HCT116 (cell line): ENCODE results near the gene IREB2. TPM values are rescaled to one million over a fixed set of nuclear protein-coding genes. Genes with fewer than 3 reads are reported as not detected.
"Not testable (repeated sequence)": the region's sequence is repeated elsewhere in the genome, so short reads cannot be mapped to it uniquely, and the experiment has no call there.

Source experiments
- ATAC-seq: fragments of 200-7000 bp; cut with Tn5 transposase; 2 replicates; pipeline ENCODE4 v1.9.1; 2020; ENCODE audit warnings: mild to moderate bottlenecking, moderate library complexity
- BruUV-seq: library from RNA; stranded (reverse); fragments of 400-500 nt; replicated peaks from 2 replicates; lab custom pipeline; 2021; lab: Mats Ljungman, UMichigan
- CTCF ChIA-PET: fragments of 300-600 bp; sonication (Branson Sonifier 250); formaldehyde crosslinking; loops from one replicate; lab custom pipeline; 2021; ENCODE audit warnings: antibody characterized with exemption; lab: Charles Lee
- POLR2A ChIA-PET: fragments of 300-600, 350-600 bp; sonication (Branson Sonifier 250); formaldehyde crosslinking; loops from one replicate; lab custom pipeline; 2021; ENCODE audit warnings: antibody characterized with exemption; lab: Charles Lee
- RAD21 ChIA-PET, 2 experiments: fragments of 300-600 bp; sonication (Branson Sonifier 250); formaldehyde crosslinking; loops; one replicate each; lab custom pipeline; 2023; ENCODE audit warnings: low total read pairs in 2 of 2; ENCODE audit not compliant: uncharacterized antibody in 2 of 2, unreplicated experiment in 2 of 2, low non-redundant PET in 1 of 2; lab: Charles Lee
- DNase-seq: peaks from one replicate; pipeline ENCODE4 v3.0.0-alpha.2; 2010; ENCODE audit warnings: low read depth, low spot score
- H2AFZ ChIP-seq: fragments of 200-600 bp; shearing (Covaris generic), sonication (generic); 2 replicates; pipeline ENCODE4 v1.6.1; 2017; ENCODE audit warnings: low read depth, mixed run types, mixed read lengths, antibody characterized with exemption, low read length; ENCODE audit not compliant: poor library complexity, severe bottlenecking
- H3K27ac ChIP-seq: 2 replicates; pipeline ENCODE4 v1.5.1; 2012; ENCODE audit warnings: low read depth, low read length
- H3K27me3 ChIP-seq: fragments of 200-600 bp; sonication (generic); 2 replicates; pipeline ENCODE4 v1.6.1; 2016; ENCODE audit warnings: mixed run types, low read length, mixed read lengths; ENCODE audit not compliant: insufficient read depth
- H3K36me3 ChIP-seq, 2 experiments: fragments of 200-500 bp in 1 of 2; fragments of 200-600 bp in 1 of 2; sonication (Bioruptor generic) in 1 of 2; sonication (generic) in 1 of 2; 2 replicates each; pipeline versions ENCODE4 v1.5.1 to v1.6.1; 2014 to 2016; ENCODE audit warnings: low read length in 2 of 2, inconsistent platforms in 1 of 2, mixed read lengths in 1 of 2, mixed run types in 1 of 2; ENCODE audit not compliant: insufficient read depth in 2 of 2, control insufficient read depth in 1 of 2
- H3K4me1 ChIP-seq, 2 experiments: fragments of 200-600 bp in 1 of 2; sonication (generic) in 1 of 2; 2 replicates each; pipeline versions ENCODE4 v1.5.1 to v1.6.1; 2012 to 2017; ENCODE audit warnings: low read length in 2 of 2, inconsistent platforms in 1 of 2, mild to moderate bottlenecking in 1 of 2, mixed read lengths in 1 of 2, mixed run types in 1 of 2, moderate library complexity in 1 of 2; ENCODE audit not compliant: insufficient read depth in 2 of 2, control insufficient read depth in 1 of 2
- H3K4me2 ChIP-seq: fragments of 200-600 bp; sonication (generic); 2 replicates; pipeline ENCODE4 v1.6.1; 2017; ENCODE audit warnings: mixed run types, low read length, mixed read lengths
- H3K4me3 ChIP-seq, 2 experiments: fragments of 200-600 bp in 1 of 2; sonication (generic) in 1 of 2; replicated peaks in 1 of 2; 2 replicates each; pipeline ENCODE4 v1.5.1; 2011 to 2016; ENCODE audit warnings: low read length in 2 of 2, control low read depth in 1 of 2, low read depth in 1 of 2, mild to moderate bottlenecking in 1 of 2, mixed read lengths in 1 of 2, mixed run types in 1 of 2
- H3K79me2 ChIP-seq: fragments of 200-600 bp; sonication (generic); 2 replicates; pipeline ENCODE4 v1.6.1; 2017; ENCODE audit warnings: mild to moderate bottlenecking, mixed run types, low read length, moderate library complexity, mixed read lengths; ENCODE audit not compliant: insufficient read depth
- H3K9ac ChIP-seq: fragments of 200-600 bp; sonication (generic); 2 replicates; pipeline ENCODE4 v1.6.1; 2016; ENCODE audit warnings: low read length, mixed read lengths
- H3K9me2 ChIP-seq: fragments of 200-600 bp; sonication (generic), shearing (Covaris generic); 2 replicates; pipeline ENCODE4 v1.6.1; 2017; ENCODE audit warnings: mixed run types, mild to moderate bottlenecking, moderate library complexity; ENCODE audit not compliant: insufficient read depth
- H3K9me3 ChIP-seq, 2 experiments: fragments of 200-500 bp in 1 of 2; fragments of 200-600 bp in 1 of 2; sonication (Bioruptor generic) in 1 of 2; sonication (generic) in 1 of 2; 2 replicates each; pipeline ENCODE4 v1.6.1; 2014 to 2017; ENCODE audit warnings: low read length in 2 of 2, mixed read lengths in 2 of 2, inconsistent platforms in 1 of 2, low read depth in 1 of 2, mild to moderate bottlenecking in 1 of 2, mixed run types in 1 of 2, moderate library complexity in 1 of 2; ENCODE audit not compliant: control insufficient read depth in 1 of 2, insufficient read depth in 1 of 2
- H4K20me1 ChIP-seq: fragments of 200-600 bp; sonication (generic), shearing (Covaris generic); 2 replicates; pipeline ENCODE4 v1.6.1; 2017; ENCODE audit warnings: mixed run types, mild to moderate bottlenecking, moderate library complexity; ENCODE audit not compliant: insufficient read depth
- RAD21 ChIP-seq: IDR thresholded peaks from 2 replicates; pipeline ENCODE4 v1.6.1; 2012; ENCODE audit warnings: low read depth, mild to moderate bottlenecking
- SRF ChIP-seq: IDR thresholded peaks from 2 replicates; pipeline ENCODE4 v1.6.1; 2012; ENCODE audit warnings: low read depth
- intact Hi-C: fragments of 100-400 bp; cut with micrococcal nuclease; formaldehyde crosslinking; loops from 2 replicates; pipeline ENCODE4 v1.10.0; 2022
- total RNA-seq: library from RNA; stranded (reverse); gene quantifications from one replicate; pipeline ENCODE4 v1.2.1, GENCODE V29; 2021; ENCODE audit not compliant: unreplicated experiment
- TF ChIP-seq, protein P1 (sequence below): IDR thresholded peaks from 2 replicates; pipeline ENCODE4 v1.6.1; 2012; ENCODE audit warnings: low read depth
- TF ChIP-seq, protein P2 (sequence below), 3 experiments: fragments of 200-600 bp in 1 of 3; sonication (generic) in 1 of 3; IDR thresholded peaks in 2 of 3; conservative IDR thresholded peaks in 1 of 3; 2 replicates each; pipeline ENCODE4 v1.5.1; 2012 to 2017; ENCODE audit warnings: low read depth in 2 of 3, low read length in 2 of 3, antibody characterized with exemption in 1 of 3, borderline replicate concordance in 1 of 3, control low read depth in 1 of 3, mild to moderate bottlenecking in 1 of 3, mixed read lengths in 1 of 3, mixed run types in 1 of 3, moderate library complexity in 1 of 3; ENCODE audit not compliant: insufficient read depth in 1 of 3

IREB2 gene
- total RNA-seq, 1 experiment from 2014 or later = 57.6 TPM

DNA sequence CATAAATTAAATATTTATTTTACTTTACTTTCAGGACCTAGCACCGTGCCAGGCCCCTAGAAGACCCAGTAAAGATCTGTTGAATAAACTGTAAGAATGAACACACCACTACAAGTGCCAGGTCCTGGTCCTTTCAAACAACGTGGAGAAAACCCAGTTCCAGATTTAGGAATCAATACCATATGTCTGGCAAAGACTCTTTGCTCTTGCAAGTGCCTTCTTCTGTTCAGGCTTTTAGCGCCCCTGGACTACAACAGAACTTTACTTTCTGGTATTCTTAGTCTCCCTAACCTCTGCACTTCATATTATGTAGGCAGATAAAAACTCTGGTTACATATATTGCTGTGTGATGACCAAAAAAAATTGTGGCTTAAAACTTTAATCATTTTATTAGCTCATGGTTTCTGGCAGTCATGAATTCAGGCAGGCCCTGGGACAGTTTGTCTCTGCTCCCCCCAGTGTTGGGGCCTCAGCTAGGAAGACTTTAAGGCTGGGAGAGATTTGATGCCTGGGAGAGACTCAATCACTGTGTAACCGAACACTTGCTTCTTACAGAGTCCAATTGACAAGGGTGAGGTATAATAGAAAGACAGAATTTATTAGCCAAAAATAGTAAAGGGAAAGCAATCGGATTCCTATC, 99.4 kb downstream of the IREB2 start:
- Histone ChIP-seq H3K9me2 (no peaks in the 10 kb centered on the region), H3K4me2 (no peak overlapping the region), H2AFZ (no peak overlapping the region), H3K4me1 (peaks cover 5 to 14% of the 10 kb centered on the region in 2 experiments; a peak in 3 of 4 replicates), H3K27me3 (no peaks in the 10 kb centered on the region), H3K9me3 (no peaks in the 10 kb centered on the region), H4K20me1 (no peaks in the 10 kb centered on the region), H3K79me2 (peaks cover 23% of the 10 kb centered on the region), H3K4me3 (no peak overlapping the region), H3K36me3 (peaks cover 2 to 8% of the 10 kb centered on the region in 2 experiments), H3K9ac (no peak overlapping the region), H3K27ac (no peak overlapping the region)
- ChIA-PET POLR2A (no interaction called here), CTCF (no interaction called here), RAD21 (no interaction called here)
- TF ChIP-seq, protein P1, sequence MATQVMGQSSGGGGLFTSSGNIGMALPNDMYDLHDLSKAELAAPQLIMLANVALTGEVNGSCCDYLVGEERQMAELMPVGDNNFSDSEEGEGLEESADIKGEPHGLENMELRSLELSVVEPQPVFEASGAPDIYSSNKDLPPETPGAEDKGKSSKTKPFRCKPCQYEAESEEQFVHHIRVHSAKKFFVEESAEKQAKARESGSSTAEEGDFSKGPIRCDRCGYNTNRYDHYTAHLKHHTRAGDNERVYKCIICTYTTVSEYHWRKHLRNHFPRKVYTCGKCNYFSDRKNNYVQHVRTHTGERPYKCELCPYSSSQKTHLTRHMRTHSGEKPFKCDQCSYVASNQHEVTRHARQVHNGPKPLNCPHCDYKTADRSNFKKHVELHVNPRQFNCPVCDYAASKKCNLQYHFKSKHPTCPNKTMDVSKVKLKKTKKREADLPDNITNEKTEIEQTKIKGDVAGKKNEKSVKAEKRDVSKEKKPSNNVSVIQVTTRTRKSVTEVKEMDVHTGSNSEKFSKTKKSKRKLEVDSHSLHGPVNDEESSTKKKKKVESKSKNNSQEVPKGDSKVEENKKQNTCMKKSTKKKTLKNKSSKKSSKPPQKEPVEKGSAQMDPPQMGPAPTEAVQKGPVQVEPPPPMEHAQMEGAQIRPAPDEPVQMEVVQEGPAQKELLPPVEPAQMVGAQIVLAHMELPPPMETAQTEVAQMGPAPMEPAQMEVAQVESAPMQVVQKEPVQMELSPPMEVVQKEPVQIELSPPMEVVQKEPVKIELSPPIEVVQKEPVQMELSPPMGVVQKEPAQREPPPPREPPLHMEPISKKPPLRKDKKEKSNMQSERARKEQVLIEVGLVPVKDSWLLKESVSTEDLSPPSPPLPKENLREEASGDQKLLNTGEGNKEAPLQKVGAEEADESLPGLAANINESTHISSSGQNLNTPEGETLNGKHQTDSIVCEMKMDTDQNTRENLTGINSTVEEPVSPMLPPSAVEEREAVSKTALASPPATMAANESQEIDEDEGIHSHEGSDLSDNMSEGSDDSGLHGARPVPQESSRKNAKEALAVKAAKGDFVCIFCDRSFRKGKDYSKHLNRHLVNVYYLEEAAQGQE = no peak
- no peak for TF ChIP-seq RAD21
- no peak for TF ChIP-seq SRF
- DNase-seq = no peak
- no TSS peak for BruUV-seq
- intact Hi-C loops = no loop called here
- no peak for ATAC-seq

DNA sequence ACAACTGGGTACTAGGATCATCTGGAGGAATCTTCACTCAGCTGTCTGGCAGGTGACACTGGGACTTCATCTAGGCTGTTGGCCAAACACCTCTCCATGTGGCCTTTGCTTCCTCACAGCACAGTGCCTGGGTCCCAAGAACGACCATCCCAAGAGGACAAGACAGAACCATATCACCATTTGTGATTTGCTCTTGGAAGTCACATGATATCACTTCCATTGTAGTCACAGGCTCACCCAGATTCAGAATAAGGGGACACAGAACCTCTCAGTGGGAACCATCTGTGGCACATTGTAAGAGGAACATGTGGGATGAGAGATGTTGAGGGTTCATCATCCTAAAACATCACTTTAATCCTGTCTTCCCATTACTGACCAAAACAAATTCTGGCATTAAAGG, 100.3 kb downstream of the IREB2 start:
- no peaks in the 10 kb centered on the region for H3K9me2 ChIP-seq
- H3K4me2 ChIP-seq = no peak overlapping the region
- no peaks in the 10 kb centered on the region for H3K9me3 ChIP-seq
- ATAC-seq = no peak
- no peak overlapping the region for H3K9ac ChIP-seq
- H3K36me3 ChIP-seq = peaks cover 11 to 18% of the 10 kb centered on the region in 2 experiments
- no peaks in the 10 kb centered on the region for H4K20me1 ChIP-seq
- no peak for DNase-seq
- H3K79me2 ChIP-seq = peaks cover 33% of the 10 kb centered on the region
- intact Hi-C loops = no loop called here
- no peak overlapping the region for H3K4me3 ChIP-seq
- no TSS peak for BruUV-seq
- ChIA-PET RAD21 (no interaction called here), POLR2A (no interaction called here), CTCF (no interaction called here)
- no peaks in the 10 kb centered on the region for H3K27me3 ChIP-seq
- TF ChIP-seq, protein P2, sequence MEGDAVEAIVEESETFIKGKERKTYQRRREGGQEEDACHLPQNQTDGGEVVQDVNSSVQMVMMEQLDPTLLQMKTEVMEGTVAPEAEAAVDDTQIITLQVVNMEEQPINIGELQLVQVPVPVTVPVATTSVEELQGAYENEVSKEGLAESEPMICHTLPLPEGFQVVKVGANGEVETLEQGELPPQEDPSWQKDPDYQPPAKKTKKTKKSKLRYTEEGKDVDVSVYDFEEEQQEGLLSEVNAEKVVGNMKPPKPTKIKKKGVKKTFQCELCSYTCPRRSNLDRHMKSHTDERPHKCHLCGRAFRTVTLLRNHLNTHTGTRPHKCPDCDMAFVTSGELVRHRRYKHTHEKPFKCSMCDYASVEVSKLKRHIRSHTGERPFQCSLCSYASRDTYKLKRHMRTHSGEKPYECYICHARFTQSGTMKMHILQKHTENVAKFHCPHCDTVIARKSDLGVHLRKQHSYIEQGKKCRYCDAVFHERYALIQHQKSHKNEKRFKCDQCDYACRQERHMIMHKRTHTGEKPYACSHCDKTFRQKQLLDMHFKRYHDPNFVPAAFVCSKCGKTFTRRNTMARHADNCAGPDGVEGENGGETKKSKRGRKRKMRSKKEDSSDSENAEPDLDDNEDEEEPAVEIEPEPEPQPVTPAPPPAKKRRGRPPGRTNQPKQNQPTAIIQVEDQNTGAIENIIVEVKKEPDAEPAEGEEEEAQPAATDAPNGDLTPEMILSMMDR (IDR thresholded peaks at IDR 0.05 in 2 of 3, conservative IDR thresholded peaks at IDR 0.05 in 1 of 3; ENCODE audit: borderline replicate concordance in 1 of 3, insufficient read depth in 1 of 3, low read depth in 2 of 3, low read length in 2 of 3) = no peak
- no peak overlapping the region for H3K27ac ChIP-seq
- H3K4me1 ChIP-seq = peaks cover 5 to 14% of the 10 kb centered on the region in 2 experiments; a peak in 3 of 4 replicates
- no peak overlapping the region for H2AFZ ChIP-seq

DNA sequence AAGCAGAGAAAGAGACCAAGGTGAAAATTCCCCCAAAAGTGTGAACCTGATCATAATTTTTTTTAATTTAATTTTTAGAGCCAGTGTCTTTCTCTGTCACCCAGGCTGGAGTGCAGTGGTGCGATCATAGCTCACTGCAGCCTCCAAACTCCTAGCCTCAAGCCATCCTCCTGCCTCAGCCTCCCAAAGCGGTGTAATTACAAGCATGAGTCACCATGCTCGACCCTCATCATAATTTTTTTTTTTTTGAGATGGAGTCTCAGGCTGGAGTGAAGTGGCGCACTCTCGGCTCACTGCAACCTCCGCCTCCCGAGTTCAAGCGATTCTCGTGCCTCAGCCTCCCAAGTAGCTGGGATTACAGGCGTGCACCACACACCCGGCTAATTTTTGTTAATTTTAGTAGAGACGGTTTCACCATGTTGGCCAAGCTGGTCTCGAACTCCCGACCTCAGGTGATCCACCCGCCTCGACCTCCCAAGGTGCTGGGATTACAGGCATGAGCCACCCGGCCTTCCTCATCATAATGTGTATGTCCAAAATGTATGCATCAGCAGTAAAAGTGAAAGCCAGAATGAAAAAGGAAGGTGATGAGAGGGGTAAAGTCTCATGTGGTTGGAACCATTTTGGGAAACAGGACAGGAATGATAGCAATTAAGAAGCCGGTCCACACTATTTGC, 101.6 kb downstream of the IREB2 start:
- H3K27me3 ChIP-seq, DNase-seq, H3K9me2 ChIP-seq, ATAC-seq, H4K20me1 ChIP-seq, RAD21 ChIA-PET, H3K9me3 ChIP-seq: not testable (repeated sequence)
- H3K4me3 ChIP-seq = peak overlapping the region; percentile 84 to 91
- peak overlapping the region; percentile 13 for H2AFZ ChIP-seq
- peak overlapping the region; percentile 86 for H3K27ac ChIP-seq
- intact Hi-C loops = loop anchor here (5.0 kb wide), 1 partner anchor 32 kb away; the partner anchor contains the start of gene HYKK
- H3K36me3 ChIP-seq = peaks cover 21 to 28% of the 10 kb centered on the region in 2 experiments
- CTCF ChIA-PET = interaction anchor here (1.1 kb wide), 1 partner anchor 26 kb away, joined by 4 read pairs; the partner anchor contains the start of gene CHRNA5
- POLR2A ChIA-PET = interaction anchor here (0.5 to 2.4 kb wide), 5 partner anchors 9 to 275 kb away, joined by 3 to 12 read pairs (median 5); partner anchors contain the start of genes CHRNA5, DNAJA4 and SKIC8
- TSS peak; percentile 91 for BruUV-seq
- peaks cover 5 to 14% of the 10 kb centered on the region in 2 experiments; a peak in 3 of 4 replicates for H3K4me1 ChIP-seq
- H3K9ac ChIP-seq = peak overlapping the region; percentile 93
- H3K4me2 ChIP-seq = peak overlapping the region; percentile 95
- H3K79me2 ChIP-seq = peaks cover 43% of the 10 kb centered on the region
